Measurements from ENCODE around the gene NEK6. TPM values are rescaled to one million over a fixed set of nuclear protein-coding genes. Genes with fewer than 3 reads are reported as not detected.

The NEK6 gene
- total RNA-seq, 1 donor from 2014 or later: 17.4 TPM

DNA sequence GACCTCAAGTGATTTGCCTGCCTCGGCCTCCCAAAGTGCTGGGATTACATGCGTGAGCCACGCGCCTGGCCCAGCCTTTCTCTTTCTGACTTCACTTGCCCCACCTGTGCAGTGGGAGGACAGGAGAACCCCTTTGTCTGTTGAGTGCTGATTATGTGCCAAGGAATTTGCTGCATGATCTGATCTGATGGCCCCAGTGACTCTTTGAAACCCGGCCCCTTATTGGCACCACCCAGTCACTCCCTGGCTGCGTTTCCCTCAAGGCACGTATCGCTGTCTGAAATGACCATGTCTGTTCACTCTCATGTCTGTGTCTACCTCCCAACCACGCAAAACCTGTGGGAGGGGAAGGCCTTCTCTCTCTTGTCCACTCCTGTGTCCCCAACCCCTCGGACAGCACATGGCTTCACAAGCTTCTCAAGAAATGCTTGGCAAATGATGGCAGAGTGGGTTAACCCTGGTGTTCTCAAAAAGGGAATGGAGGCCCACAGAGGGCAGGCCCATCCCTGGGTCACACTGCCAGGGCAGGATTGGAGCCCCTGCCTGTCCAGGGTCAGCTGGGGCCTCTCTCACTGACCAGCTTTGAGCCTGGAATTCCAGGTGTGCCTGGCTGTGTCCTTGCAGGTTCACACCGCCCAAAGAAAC lies 21.9 kb downstream of the NEK6 start:
- Mint-ChIP-seq H3K27me3 (ENCODE audit: insufficient read depth) (peaks cover 4% of the 10 kb centered on the region), H3K4me3 (no peak overlapping the region), H3K4me1 (ENCODE audit: low read depth) (peaks cover 5% of the 10 kb centered on the region), H3K9me3 (no peaks in the 10 kb centered on the region), H3K36me3 (ENCODE audit: low read depth) (no peaks in the 10 kb centered on the region), H3K27ac (no peak overlapping the region)
- intact Hi-C loops (cut with micrococcal nuclease): no loop called here
- no peak for DNase-seq (ENCODE audit: low spot score)

GRCh38 chr9:124280176-124280691 lies 22.5 kb downstream of the NEK6 start:
- intact Hi-C loops (cut with micrococcal nuclease): no loop called here
- DNase-seq (ENCODE audit: low spot score): no peak
- H3K27me3 Mint-ChIP-seq (ENCODE audit: insufficient read depth): peaks cover 3% of the 10 kb centered on the region
- H3K4me3 Mint-ChIP-seq: no peak overlapping the region
- no peaks in the 10 kb centered on the region for H3K9me3 Mint-ChIP-seq
- peaks cover 5% of the 10 kb centered on the region for H3K4me1 Mint-ChIP-seq (ENCODE audit: low read depth)
- no peak overlapping the region for H3K27ac Mint-ChIP-seq
- no peaks in the 10 kb centered on the region for H3K36me3 Mint-ChIP-seq (ENCODE audit: low read depth)

DNA sequence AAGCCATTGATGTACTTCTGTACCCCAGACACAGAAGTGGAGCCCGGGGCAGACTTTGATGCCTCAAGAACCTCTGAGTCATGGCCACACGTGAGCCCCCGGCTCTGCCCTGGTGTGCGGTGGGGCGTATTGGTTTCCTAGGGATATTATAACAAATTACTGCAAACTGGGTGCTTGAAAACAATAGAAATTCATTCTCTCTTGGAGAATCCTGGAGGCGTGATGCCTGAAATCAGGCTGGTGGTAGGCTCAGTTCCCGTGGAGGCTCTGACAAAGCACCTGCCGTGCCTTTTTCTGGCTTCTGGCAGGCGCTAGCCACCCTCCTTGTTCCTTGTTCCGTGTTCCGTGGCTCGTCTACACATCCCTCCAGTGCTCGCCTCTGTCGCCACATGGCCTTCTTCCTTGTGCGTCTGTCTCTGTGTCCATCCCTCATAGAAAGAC lies 24.2 kb downstream of the NEK6 start:
- Mint-ChIP-seq H3K4me3 (no peak overlapping the region), H3K4me1 (ENCODE audit: low read depth) (peaks cover 18% of the 10 kb centered on the region)
- intact Hi-C loops (cut with micrococcal nuclease): no loop called here

DNA sequence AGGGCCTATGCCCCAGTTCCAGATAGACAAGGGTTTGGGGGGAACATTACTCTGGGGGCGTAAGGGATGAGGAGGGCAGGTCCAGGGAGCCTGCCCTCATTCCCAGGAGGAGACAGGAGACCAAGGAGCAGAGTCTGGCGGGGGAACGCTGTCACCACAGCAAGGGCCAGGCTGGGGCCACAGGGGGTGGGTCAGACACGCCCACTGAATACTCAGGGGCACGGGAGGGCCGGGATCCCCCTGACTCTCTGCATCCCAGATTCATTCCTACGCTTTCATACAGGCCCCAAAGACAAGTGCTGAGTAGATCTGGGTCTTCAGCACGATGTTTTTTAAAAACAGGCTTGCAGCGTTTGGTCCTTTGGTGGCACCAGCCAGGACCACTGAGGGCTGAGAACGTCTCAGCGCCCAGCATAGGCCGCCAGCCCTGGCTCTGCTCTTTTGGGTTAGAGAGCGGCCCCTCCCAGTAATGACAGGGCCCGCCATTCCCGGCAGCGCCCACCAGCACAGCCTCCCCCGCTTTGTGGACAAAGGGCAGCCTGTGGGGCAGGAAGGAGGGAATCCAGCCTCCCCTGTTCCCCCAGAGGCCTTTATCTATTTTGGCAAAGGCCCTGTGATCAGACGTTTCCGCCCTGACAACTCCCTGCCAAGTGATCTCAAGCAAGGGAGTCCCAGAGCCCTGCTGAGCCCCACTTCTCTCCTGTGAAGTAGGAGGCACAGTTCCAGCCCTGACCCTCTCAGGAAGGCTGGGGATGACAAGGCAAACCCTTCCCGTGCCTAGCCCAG lies 24.9 kb downstream of the NEK6 start:
- no peak overlapping the region for H3K4me3 Mint-ChIP-seq
- H3K9me3 Mint-ChIP-seq: no peaks in the 10 kb centered on the region
- H3K27me3 Mint-ChIP-seq (ENCODE audit: insufficient read depth): peaks cover under 1% of the 10 kb centered on the region
- H3K27ac Mint-ChIP-seq: no peak overlapping the region
- peaks cover 2% of the 10 kb centered on the region for H3K36me3 Mint-ChIP-seq (ENCODE audit: low read depth)
- intact Hi-C loops (cut with micrococcal nuclease): no loop called here
- DNase-seq (ENCODE audit: low spot score): no peak
- H3K4me1 Mint-ChIP-seq (ENCODE audit: low read depth): peaks cover 22% of the 10 kb centered on the region

More for the DNA sequence above, 24.2 kb downstream of the NEK6 start:
- Mint-ChIP-seq H3K36me3 (ENCODE audit: low read depth) (peaks cover 2% of the 10 kb centered on the region), H3K27me3 (ENCODE audit: insufficient read depth) (peaks cover 3% of the 10 kb centered on the region), H3K9me3 (no peaks in the 10 kb centered on the region), H3K27ac (no peak overlapping the region)
- no peak for DNase-seq (ENCODE audit: low spot score)

DNA sequence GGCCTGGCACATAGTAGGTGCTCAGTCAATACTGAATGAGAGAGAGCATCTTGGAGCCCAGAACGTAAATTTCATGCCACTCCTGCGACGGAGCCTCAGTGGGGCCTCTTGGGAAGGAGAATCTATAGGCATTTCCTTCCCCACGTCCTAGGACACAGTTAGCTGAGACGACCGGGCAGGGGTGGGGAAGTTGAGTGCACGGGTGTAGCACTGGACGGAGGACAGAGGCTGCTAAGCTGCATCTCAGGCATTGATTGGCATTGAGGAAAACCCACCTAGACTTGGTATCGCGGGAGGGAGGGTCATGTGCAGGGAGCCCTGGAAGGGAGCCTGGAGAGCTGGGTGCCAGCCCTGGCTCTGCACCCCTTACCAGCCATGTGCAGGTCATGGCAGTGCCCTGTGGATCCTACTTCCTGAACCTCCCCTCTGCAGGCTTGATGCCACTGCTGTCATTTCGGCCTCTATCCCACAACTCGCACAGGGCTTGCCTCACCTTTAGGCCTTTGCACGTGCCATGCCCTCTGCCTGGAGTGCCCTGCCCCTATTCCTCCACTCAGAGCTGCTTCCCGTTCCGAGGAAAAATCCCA lies 25.6 kb downstream of the NEK6 start:
- no peak for DNase-seq (ENCODE audit: low spot score)
- intact Hi-C loops (cut with micrococcal nuclease): no loop called here
- no peaks in the 10 kb centered on the region for H3K27me3 Mint-ChIP-seq (ENCODE audit: insufficient read depth)
- no peak overlapping the region for H3K27ac Mint-ChIP-seq
- no peaks in the 10 kb centered on the region for H3K9me3 Mint-ChIP-seq
- peaks cover 19% of the 10 kb centered on the region for H3K4me1 Mint-ChIP-seq (ENCODE audit: low read depth)
- no peak overlapping the region for H3K4me3 Mint-ChIP-seq
- peaks cover 2% of the 10 kb centered on the region for H3K36me3 Mint-ChIP-seq (ENCODE audit: low read depth)

DNA sequence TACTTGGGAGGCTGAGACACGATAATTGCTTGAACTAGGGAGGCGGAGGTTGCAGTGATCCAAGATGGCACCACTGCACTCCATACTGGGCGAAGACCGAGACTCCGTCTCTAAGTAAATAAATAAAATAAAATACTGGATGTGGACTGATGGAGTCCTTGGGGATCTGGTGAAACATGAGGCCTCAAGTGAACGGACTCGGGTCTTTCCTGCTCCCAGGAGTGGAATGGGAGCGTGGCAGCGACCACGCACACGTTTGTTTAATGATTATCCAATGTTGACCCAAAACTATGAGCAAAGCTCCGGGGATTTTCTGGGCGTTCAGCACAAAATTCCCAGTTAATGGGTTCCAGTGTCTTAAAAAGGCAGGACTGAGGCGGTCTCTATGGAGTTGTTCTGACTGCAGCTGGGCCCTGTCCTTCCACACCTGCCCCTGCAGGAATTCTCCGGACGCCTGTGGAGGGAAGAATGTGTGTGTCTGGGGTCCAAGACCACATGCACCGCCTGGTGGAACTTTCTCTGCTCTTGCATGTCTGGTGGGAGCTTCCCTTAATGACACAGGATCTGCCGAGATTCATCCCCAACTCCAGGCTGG lies 26.6 kb downstream of the NEK6 start:
- intact Hi-C loops (cut with micrococcal nuclease): no loop called here
- Mint-ChIP-seq H3K9me3 (no peaks in the 10 kb centered on the region), H3K36me3 (ENCODE audit: low read depth) (peaks cover 2% of the 10 kb centered on the region), H3K27ac (no peak overlapping the region), H3K27me3 (ENCODE audit: insufficient read depth) (no peaks in the 10 kb centered on the region), H3K4me1 (ENCODE audit: low read depth) (peaks cover 19% of the 10 kb centered on the region), H3K4me3 (no peak overlapping the region)
- no peak for DNase-seq (ENCODE audit: low spot score)

DNA sequence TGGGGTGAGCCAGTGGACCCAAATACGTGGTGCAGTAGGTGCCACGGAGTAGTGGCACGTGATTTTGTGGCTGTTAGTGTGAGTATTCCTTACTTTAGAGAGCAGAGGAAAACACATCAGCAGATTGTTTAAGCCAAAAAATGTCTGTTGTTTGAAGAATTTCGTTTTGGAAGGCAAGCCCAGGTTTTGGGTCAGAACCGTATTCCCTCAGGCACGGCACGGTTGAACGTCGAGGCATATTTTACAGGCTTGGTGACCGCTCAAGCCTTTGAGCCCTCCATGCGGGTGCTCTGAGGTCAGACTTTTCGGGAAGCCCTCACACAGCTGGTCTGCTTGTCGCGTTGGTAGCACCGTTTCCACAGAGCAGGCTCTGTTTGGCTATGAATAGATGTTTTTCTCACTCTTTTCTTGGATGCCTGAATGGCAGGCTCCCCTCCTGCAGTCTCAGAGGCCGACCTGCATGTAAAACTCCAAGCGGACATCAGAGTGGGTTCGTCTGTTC lies 27.2 kb downstream of the NEK6 start:
- H3K9me3 Mint-ChIP-seq: no peaks in the 10 kb centered on the region
- peaks cover 2% of the 10 kb centered on the region for H3K36me3 Mint-ChIP-seq (ENCODE audit: low read depth)
- no peak overlapping the region for H3K4me3 Mint-ChIP-seq
- no peak overlapping the region for H3K27ac Mint-ChIP-seq
- DNase-seq (ENCODE audit: low spot score): no peak
- intact Hi-C loops (cut with micrococcal nuclease): no loop called here
- peaks cover 19% of the 10 kb centered on the region for H3K4me1 Mint-ChIP-seq (ENCODE audit: low read depth)
- no peaks in the 10 kb centered on the region for H3K27me3 Mint-ChIP-seq (ENCODE audit: insufficient read depth)

GRCh38 chr9:124285490-124285889 lies 27.7 kb downstream of the NEK6 start:
- Mint-ChIP-seq H3K27ac (no peak overlapping the region), H3K9me3 (no peaks in the 10 kb centered on the region)

GRCh38 chr9:124285903-124286291 lies 28.1 kb downstream of the NEK6 start:
- no peaks in the 10 kb centered on the region for H3K9me3 Mint-ChIP-seq
- no peak for DNase-seq (ENCODE audit: low spot score)
- H3K4me3 Mint-ChIP-seq: peak overlapping the region; percentile 67
- H3K36me3 Mint-ChIP-seq (ENCODE audit: low read depth): peaks cover 2% of the 10 kb centered on the region
- peaks cover 21% of the 10 kb centered on the region for H3K4me1 Mint-ChIP-seq (ENCODE audit: low read depth)
- H3K27ac Mint-ChIP-seq: peak overlapping the region; percentile 85
- intact Hi-C loops (cut with micrococcal nuclease): loop anchor here (1.0 to 2.0 kb wide), 3 partner anchors 31 to 84 kb away; no protein-coding TSS in a partner anchor
- H3K27me3 Mint-ChIP-seq (ENCODE audit: insufficient read depth): no peaks in the 10 kb centered on the region

More at GRCh38 chr9:124285490-124285889, 27.7 kb downstream of the NEK6 start:
- H3K27me3 Mint-ChIP-seq (ENCODE audit: insufficient read depth): no peaks in the 10 kb centered on the region
- H3K4me1 Mint-ChIP-seq (ENCODE audit: low read depth): peaks cover 19% of the 10 kb centered on the region
- no peak for DNase-seq (ENCODE audit: low spot score)
- peaks cover 2% of the 10 kb centered on the region for H3K36me3 Mint-ChIP-seq (ENCODE audit: low read depth)
- H3K4me3 Mint-ChIP-seq: no peak overlapping the region
- intact Hi-C loops (cut with micrococcal nuclease): no loop called here

DNA sequence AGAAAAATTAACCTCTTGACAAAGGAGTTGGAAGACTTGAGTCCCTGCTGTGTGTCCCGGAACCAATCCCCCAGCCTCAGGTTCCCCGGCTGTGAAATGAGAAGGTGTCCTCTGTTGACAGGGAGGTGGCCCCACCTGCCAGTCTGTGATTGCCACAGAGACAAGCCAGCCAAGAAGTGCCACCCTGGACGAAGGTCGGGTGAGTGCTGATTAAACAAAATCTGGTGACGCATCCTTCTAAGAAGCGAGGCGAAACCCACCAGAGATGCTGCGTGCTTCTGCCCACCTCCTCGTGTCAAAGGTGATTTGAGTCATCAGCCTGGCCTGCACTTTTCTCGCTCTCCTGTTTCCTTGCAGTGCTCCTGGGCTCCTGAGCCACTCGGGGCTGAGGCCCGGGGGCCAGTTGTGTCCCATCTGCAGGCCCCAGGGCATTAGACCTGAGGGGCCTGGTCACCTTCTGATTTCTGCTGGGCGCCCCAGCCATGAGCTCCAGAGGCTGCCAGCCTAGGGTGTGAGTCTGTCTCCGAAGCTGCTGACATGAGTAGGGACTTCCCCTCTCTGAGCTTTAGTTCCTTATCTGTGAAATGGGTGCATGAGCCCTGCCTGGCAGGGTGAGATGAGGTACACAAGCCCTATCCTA lies 28.7 kb downstream of the NEK6 start:
- intact Hi-C loops (cut with micrococcal nuclease): loop anchor here (1.0 to 2.0 kb wide), 3 partner anchors 32 to 84 kb away; no protein-coding TSS in a partner anchor
- peak overlapping the region; percentile 72 for H3K4me3 Mint-ChIP-seq
- peaks cover 26% of the 10 kb centered on the region for H3K4me1 Mint-ChIP-seq (ENCODE audit: low read depth)
- peak overlapping the region; percentile 85 for H3K27ac Mint-ChIP-seq
- peaks cover 2% of the 10 kb centered on the region for H3K36me3 Mint-ChIP-seq (ENCODE audit: low read depth)
- H3K27me3 Mint-ChIP-seq (ENCODE audit: insufficient read depth): peaks cover 2% of the 10 kb centered on the region
- DNase-seq (ENCODE audit: low spot score): no peak
- no peaks in the 10 kb centered on the region for H3K9me3 Mint-ChIP-seq

GRCh38 chr9:124290053-124290591 lies 32.4 kb downstream of the NEK6 start:
- H3K27me3 Mint-ChIP-seq (ENCODE audit: insufficient read depth): peaks cover 13% of the 10 kb centered on the region
- no peaks in the 10 kb centered on the region for H3K9me3 Mint-ChIP-seq
- H3K36me3 Mint-ChIP-seq (ENCODE audit: low read depth): peaks cover 2% of the 10 kb centered on the region
- intact Hi-C loops (cut with micrococcal nuclease): no loop called here
- no peak for DNase-seq (ENCODE audit: low spot score)
- H3K4me1 Mint-ChIP-seq (ENCODE audit: low read depth): peaks cover 50% of the 10 kb centered on the region
- H3K27ac Mint-ChIP-seq: no peak overlapping the region
- no peak overlapping the region for H3K4me3 Mint-ChIP-seq
